ENCODE results near the gene CARMIL3.
A peak's percentile ranks its signal among the peaks of the same experiment; 100 is the strongest.

The CARMIL3 gene

DNA sequence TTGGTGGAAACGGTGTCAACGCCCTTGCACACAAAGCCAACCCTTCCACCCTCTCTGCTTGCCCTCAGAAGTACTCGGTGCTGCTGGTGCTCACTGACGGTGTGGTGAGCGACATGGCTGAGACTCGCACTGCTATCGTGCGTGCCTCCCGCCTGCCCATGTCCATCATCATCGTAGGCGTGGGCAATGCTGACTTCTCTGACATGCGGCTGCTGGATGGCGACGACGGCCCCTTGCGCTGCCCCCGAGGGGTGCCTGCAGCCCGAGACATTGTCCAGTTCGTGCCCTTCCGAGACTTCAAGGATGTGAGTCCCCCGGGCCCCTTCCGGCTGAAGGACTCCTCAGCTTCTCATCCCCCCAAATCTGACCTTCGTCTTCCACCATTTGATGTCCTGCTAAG lies 25.3 kb downstream of the CARMIL3 start:
- DNase-seq, result no peak

DNA sequence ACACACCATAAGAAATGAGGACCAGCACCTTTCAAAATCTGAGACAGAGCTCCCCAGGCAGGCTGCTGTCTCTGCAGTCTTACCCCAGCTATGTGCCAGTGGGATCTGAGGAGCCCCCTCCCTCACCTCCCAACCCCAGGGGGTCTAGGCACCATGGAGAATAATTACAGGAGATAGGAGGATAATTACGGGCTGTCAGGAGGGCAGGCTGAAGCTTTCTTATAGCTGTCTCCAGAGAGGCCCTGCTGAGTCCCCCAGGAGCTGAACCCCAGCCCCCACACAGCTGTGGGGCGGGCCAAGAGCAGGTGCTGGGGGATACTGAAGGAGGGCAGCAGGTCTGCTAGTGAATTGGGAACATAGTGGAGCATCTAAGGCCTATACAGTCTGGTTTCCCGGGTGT lies 26.3 kb downstream of the CARMIL3 start:
- no peak for DNase-seq

DNA sequence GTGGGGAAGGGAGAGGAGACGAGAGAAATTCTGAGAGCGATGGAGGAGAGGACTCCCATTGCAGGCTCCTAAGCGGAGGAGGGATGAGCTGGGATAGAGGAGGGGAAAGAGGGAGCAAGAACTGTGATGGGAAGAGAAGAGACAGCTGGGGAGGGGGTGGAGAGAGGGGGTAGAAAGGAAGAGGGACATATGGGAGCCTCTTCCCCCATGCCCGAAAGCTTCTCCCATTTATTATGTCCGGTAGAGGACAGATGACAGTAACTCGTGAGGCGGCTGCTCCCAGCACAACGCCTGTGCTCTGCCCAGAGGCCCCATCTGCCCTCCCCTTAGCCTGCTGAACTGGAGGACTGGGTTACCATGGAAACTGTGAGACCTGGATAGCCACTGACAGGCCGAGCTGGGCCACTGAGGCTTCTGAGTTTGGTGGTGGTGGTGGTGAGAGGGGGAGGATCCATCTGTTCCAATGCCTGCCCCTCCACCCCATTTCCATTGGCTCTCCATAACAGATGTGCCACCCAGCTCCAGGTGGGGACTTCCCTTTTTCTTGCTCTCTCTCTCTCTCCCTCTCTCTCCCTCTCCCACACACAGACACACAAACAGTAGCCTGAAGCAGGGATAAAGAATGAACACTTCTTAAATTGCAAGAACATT lies 27.8 kb downstream of the CARMIL3 start:
- DNase-seq, result no peak

DNA sequence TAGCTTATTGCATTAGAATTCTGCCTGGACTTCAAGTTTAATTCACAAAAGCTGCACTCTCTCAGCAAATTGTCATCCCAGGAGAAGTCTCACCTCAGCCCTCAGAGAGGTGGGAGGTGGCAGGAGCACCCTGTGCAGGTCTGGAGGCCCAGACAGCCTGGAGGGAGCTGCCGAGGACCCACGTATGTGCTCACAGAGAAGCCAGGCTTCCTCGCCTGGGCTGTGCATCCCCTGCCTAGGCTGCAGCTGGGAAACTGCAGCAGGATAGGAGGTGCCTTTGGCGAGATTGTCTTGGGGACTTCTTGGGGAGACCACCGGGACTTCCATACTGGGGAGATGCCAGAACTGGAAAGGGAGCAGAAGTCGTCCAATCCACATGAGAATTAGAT lies 28.3 kb downstream of the CARMIL3 start:
- DNase-seq, result no peak

DNA sequence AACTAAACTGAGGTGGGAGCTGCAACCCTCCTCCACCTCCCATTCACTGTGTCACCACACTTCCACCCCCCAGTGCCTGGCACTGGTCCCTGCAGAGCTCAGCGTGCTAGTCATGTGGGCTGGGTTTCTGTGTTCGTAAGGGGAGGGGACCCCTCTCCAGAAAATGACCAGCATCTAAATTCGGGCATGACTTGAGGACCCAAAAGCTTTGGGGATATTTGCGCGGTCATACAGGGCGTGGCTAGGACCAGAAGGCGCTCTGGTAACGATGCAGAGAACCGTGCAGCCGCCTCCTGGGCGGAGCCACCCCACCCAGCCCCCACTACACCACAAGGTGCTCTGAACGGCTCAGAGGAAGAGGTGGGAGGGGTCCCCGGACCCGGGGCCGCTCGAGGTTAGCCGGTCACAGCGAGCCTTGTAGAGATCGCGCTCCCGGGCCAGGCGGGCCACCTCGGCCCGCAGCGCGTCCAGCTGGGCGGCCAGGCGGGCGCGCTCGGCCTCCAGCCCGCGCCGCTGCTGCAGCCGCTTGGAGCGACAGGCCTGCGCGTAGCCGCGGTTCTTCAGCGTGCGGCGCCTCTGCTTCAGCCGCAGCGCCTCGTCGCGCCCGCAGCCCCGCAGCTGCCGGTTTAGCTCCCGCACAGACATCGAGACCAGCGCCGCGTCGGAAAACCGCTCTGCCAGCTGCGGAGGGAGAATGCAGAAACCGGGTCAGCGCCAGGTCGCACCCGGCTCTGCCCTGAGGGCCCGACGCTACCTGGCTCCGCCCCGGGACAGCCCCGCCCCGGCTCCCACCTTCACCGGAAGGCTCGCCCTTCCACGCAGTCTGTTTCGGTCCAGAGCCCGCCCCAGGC lies 29.3 kb downstream of the CARMIL3 start:
- DNase-seq, result peak; percentile 50

DNA sequence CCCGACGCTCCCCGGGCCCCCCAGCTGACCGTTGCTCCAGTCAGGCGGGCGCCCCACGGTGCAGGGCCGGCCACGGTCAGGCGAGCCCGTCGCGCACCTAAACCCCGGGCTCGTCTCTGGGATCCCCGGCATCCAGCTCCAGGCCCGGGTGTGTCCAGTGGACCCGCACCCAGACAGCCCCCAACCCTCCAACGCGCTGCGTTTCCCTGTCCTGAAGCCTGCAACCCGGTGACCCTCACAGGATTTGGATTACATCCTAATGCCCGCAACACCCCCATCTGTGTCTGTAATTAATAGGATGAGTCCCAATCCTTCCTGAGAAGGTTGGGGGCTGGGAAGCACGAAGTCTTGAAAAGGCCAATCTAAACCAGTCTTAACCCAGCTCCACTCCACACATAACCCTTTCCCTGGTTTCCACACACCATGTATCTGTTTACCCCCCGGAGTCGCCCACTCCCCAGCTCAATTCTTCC lies 30.0 kb downstream of the CARMIL3 start:
- DNase-seq, result no peak

DNA sequence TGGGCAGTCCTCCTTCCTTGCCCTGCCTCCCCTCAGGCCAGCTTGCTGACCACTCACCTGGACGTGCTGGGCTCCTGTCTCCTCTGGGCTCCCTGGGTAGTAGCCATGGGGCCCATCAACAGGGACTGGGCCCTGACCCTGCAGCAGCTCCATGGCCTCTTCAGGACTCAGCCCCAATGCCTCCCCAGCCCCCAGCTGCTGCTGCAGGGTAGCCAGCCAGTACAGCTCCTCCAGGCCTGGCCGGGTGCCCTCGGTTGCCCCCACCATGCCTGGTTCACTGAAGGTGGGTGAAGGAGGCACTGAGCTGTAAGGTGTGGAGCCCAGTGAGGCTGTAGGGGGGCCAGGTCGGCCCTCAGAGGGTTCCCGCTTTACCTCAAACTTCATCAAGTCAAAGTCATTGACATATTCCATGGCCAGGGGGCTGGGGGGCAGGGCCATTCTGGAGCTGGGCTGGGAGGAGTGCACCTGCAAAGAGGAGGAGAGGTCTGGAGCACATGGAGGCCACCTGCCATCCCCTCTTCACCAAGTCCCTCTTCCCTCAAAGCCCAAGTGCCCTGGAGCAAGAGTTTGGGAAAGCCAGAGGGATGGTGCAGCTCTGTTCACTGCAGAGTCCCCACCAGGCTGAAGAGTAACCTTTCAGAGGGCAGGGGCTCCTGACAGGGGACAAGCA lies 30.7 kb downstream of the CARMIL3 start:
- DNase-seq, result no peak

DNA sequence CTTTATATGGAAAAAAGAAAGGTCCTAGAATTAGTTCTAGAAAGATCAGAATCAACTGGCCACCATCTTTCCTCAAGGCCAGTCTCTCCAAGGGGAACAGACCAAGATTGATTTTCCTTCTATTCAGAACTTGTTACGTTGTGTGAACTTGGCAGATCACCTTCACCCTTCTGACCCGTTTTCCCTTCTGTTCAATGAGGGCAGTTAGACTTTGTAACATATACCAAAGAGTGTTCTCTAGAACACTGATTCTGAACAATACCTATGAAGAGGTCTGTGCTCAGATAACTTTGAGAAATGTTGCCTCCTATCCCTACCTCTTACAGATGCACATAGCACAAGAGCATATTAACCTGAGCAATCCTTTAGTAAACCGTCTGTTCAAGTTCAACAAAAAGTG lies 31.7 kb downstream of the CARMIL3 start:
- DNase-seq, result no peak

DNA sequence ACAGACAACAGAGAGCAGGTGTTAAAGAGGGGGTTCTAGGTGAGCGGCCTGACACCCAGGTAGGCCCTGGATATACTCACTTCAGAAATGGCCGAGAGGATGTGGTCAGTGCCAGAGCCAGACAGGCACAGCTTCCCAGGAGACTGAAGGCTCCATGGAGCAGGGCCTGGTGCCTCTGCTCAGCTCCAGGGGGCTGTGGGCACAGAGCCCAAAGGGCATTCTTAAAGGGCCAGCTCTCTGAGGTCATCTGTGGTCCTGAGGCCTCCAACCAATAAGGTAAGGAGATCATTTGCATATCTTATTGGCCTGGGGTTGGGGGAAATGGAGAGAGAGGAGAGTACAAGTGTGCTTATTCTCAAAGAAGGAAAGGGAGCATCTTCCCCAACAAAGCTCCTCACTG lies 32.6 kb downstream of the CARMIL3 start:
- DNase-seq, result no peak

DNA sequence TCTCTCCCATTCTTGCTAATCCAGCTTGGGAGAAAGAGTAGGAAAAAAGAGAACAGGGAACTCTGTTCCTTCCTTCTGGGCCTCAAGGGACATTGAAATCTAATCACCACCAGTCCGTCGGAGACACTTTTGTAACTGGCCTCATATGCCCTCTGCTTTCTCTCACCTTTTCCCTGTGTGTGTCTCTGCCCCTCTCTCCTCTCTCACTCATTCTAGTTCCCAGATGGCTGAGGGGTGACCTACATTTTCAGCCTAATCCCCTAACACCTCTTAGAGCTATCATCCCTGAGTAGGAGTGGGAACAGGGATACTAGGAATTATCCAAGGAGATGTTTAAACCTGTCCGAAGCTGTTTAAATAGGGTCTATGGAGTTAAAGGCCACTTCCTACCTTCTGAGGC lies 33.4 kb downstream of the CARMIL3 start:
- DNase-seq, result no peak

DNA sequence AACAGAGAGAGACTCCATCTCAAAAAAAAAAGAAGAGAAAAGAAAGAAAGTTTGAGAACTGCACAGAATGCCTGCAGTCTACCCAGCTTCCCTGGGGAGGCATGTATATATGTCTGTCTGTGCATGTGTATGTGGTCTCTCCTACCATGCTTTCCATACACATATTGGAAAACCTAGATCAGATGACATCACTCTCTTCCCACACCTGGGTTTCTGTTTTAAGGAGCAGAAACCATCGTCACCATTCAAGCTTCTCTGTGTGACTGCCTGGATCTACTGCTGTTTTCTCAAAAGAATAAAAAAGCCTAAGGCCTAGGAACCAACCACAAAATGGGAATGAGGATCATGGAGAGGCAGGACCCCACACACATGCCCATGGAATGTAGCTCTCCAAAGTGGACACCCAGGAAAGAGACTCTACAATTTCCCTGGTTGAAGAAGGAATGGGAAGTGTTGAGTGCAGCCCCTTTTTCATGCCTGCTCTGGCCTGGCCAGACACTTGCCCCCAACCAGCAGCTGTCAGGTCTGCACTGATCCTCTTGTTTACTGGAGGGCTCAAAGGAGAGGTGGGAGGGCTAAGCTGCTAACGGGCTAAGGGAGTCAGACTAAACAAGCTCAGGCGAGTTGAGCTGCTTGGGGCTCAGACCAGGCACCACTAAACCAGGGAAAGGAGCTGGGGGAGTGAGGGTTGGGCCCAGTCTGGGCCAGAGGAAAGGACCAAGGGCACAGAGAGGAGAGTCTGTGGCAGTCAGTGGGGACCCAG lies 34.6 kb downstream of the CARMIL3 start:
- no peak for DNase-seq

DNA sequence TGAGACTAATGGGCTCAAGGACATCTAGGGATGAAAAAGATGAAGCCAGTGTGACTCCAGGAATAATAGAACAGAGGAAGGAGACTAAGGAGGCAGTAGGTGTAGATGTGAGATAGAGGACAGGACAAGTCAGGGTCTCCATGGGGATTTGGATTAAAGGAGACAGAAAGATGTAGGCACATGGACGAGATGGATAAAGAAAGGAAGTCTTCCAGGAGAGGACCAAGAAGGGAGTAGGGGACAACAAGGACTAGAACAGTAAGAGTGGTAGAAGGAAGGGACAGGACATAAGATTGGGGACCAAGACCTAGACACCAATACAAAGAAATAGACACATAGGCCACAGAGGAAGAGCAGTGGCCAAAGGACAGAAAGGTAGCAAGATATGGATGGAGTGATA lies 35.2 kb downstream of the CARMIL3 start:
- no peak for DNase-seq

DNA sequence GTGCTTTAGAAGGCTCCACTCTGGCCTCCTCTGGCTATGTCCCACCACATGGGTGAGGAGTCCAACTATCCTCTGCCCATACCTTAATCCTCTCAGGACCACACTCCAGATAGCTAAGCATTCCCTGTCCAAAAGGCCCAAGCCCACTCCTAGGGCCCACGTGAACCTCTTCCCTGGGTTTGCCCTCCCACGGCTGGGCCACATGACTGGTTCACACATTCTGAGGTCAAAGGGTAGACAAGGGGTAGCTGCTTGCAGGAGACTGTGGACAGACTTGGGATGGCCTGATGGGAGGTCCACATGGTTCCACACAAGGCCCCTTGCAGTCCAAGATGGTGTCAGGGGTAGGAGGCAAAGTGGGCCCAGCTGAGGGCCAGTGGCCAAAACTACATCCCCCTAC lies 36.3 kb downstream of the CARMIL3 start:
- no peak for DNase-seq

DNA sequence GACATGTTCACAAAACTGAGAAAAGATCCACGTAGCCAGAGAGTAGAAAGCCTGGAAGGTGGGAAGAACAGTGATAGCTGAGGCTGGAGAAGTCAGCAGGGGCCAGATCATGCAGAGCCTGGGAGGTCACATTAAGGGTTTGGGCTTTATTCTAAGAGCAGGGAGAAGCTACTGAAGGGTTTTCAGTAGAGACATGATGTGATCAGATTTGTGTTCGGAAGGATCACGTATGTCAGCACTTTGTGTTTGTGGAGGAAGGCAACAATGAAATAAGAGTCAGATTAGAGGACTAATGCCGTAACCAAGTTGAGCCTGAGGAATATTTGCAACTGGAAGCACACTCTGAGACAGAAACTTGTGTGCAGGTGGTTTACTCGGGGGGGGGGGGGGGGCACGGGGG lies 38.1 kb downstream of the CARMIL3 start:
- DNase-seq, result no peak

DNA sequence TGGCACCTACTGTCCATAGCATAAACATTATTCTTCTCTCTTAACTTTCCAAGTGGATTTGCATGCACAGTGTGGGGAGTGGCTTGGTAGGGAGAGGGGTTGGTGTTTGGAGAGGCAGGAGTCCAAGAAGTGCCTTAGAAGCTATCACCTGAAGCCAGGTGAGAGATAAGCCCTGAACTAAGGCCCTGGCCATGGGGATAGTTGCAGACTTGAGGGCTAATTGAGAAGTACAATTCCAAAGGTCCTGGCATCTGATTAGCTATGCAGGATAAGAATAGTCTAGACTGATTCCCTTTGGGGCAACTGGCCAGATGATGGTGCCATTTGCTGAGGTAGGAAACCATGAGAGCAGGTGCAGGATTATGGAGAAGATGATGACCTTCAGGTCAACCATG lies 40.3 kb downstream of the CARMIL3 start:
- no peak for DNase-seq

DNA sequence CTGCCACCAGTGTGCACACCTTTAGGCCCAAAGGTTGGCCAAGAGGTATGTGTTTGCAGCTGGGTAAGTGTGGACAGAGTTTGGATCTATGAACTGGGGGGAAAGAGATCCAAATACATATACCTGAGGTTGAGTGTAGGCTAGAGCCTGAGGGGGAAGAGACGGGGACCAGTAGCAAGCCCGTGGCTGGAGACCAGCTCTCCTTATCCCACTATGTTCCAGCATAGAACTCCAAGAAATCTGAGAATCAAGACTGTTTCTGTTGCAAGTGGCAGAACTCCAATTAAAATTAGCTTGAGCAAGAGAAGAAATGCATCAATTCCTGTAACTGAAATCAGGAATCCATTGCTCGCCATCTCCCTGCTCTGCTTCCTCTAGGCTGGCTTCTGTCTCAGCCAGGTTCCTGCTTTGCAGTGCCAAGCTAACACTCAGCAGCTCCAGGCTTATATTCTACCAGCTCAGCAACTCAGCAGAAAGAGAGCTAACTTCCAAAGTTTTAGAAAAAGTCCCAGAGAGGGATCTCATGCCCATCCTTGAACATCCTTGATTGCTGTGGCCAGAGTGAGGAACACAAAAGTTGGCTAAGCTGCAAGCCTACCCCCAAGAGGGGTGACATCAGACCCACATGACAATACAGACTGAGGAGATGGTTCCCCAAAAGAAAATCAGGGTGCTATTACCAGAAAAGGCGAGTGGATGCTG lies 40.8 kb downstream of the CARMIL3 start:
- no peak for DNase-seq

DNA sequence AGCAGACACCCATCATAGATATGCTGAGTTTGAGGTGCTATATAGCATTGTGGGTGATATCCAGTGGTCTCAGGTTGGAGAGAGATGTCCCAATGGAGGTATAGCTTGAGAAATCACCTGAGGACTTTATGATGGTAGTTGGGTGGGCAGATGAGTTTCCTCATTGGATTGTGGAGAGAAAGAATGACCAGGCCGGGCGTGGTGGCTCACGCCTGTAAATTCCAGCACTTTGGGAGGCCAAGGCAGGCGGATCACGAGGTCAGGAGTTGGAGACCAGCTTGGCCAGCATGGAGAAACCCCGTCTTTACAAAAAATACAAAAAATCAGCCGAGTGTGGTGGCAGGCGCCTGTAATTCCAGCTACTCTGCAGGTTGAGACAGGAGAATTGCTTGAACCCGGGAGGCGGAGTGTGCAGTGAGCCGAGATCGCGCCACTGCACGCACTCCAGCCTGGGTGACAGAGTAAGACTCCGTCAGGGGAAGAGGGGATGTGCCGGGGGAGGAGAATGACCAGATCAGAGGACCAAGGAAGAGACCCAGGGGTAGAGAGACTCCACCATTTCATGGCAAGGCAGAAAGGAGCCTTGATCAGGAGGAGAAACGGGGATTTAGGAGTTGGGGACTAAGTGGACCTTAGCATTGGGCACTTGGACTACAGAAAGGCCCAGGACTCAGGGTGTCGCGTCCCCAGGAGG lies 41.5 kb downstream of the CARMIL3 start:
- DNase-seq, result no peak

DNA sequence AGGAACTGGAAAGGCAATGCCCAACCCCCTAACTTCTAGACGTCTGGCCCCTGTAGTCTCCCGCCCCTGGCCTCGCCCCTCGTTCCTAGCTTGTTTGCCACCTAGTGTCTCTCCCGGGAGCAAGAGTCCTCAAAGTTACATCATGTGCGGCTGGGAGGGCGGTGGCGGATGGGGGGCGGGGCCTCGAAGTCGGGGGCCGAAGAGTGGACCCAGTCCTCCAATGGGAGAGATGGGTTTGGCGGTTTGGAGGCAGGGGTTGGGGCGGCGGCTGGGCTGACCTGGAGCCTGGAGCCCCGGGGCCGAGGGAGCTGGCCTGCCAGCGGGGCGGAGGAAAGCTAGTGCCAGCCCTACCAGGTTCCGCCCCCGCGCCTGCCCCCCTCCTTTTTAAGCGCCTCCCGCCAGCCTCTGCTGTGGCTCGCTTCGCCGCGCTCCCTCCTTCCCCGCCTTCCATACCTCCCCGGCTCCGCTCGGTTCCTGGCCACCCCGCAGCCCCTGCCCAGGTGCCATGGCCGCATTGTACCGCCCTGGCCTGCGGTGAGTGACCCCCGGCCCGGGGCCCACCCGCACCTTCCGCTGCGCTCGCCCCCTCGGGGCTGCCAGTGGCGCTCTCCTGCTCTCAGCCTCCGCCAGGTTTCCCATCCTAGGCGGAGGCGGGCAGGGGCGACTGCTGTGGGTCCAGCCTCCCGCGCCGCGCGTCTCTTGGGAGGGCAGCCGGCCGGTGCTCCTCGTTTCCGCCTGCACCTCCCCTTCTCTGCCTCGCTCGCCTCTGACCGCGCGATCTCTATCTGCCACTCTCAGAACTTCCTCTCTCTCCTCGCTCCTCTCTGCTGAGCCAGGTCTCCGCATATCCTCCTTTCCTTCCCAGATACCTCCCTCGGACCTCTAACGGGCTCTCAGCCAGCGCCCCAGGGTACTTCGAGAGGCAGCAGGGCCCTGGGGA lies 42.4 kb downstream of the CARMIL3 start, which contains the start of gene PCK2:
PCK2 (plus strand) TSS at position 411 of the 940 bp plus-strand sequence; CDS start at position 506, 95 bp downstream.
- peak; percentile 84 for DNase-seq

DNA sequence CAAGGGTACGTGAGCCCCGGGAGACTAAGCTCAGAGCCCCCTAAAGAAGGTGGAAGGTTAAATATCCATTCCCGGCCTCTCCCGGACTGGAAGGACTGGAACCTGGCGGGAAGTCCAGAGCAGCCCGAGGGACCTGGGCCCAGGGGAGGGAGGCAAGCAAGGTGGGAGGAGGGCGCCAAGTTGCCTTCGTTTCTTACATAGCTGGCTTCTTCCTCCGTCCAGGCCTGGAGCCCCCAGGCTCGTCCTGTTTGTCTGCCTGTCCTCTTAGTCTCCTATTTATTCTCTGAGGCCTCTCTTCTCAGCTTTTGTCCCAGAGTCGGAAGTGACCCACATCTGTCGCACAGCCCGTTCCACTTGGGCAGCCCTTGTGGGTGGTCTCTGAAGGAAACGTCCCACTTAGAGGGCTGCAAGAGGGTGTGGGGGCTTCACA lies 43.0 kb downstream of the CARMIL3 start:
- no peak for DNase-seq

DNA sequence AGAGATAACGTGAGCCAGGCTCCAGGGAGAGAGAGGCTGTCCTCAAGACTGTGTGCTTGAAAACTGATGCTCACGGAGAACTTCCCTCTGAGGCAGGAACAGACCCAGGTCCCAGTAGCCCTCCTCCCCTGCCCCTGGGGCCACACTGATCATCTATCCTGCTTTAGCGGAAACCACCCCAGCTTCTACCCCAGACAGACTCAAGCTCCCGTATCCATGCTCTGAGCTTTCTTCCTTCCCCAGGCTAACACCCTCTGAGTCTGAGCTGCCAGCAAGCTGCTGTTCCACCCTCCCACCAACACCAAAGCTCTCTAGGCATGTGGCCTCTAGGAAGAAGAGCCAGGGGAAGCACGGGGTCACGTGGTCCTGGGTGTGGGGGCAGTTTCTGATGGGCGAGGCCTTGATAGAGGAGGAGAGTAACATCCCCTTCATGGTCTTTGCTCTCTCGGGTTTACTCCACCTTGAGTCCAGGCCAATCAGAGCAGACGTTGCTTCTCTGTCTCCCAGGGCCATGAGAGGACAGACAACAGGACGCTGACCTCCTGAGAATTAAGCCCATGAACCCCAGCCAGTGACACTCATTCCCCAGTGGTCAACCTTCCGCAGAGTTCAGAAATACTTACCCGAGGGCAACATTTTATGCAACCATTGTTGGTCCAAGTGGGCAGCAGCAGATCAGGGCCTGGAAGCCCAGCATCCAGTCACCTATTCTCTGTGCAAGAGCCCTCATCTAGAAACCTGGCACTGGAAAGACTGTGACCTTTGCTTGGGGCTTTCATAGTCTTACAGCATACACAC lies 43.7 kb downstream of the CARMIL3 start:
- DNase-seq, result no peak
